NT2/D1 (cell line): ENCODE results near the gene ACADSB.

Experiments
- DNase-seq: peaks from one replicate; pipeline ENCODE4 v3.0.0-alpha.2; 2011; ENCODE audit warnings: low read depth, low spot score
- H3K27me3 ChIP-seq: 2 replicates; pipeline ENCODE4 v1.6.0; 2011; ENCODE audit warnings: mild to moderate bottlenecking; ENCODE audit not compliant: insufficient read length, insufficient read depth
- H3K36me3 ChIP-seq: 2 replicates; pipeline ENCODE4 v1.6.1; 2011; ENCODE audit warnings: mild to moderate bottlenecking, low read length, mixed read lengths; ENCODE audit not compliant: insufficient read depth, insufficient read length
- H3K4me1 ChIP-seq: 2 replicates; pipeline ENCODE4 v1.5.1; 2011; ENCODE audit not compliant: insufficient read depth, insufficient read length
- H3K4me3 ChIP-seq: 2 replicates; pipeline ENCODE4 v1.5.1; 2011; ENCODE audit warnings: low read depth; ENCODE audit not compliant: insufficient read length
- H3K9ac ChIP-seq: 2 replicates; pipeline ENCODE4 v1.6.0; 2011; ENCODE audit warnings: low read depth; ENCODE audit not compliant: insufficient read length
- H3K9me3 ChIP-seq: 2 replicates; pipeline ENCODE4 v1.5.1; 2011; ENCODE audit warnings: mild to moderate bottlenecking, low read length; ENCODE audit not compliant: insufficient read depth
- SUZ12 ChIP-seq: IDR thresholded peaks from 2 replicates; pipeline ENCODE4 v1.6.1; 2011; ENCODE audit not compliant: insufficient read length, insufficient read depth; ENCODE audit errors: extremely low read depth
- YY1 ChIP-seq: IDR thresholded peaks from 2 replicates; pipeline ENCODE4 v1.6.1; 2011; ENCODE audit not compliant: insufficient read length, insufficient read depth
- ZNF274 ChIP-seq: IDR thresholded peaks from 2 replicates; pipeline ENCODE4 v1.6.1; 2011; ENCODE audit warnings: mild to moderate bottlenecking, low read depth, low read length

Gene ACADSB

GRCh38 chr10:123042708-123043408 is 34.1 kb downstream of the ACADSB start:
- DNase-seq, result no peak
- no peak overlapping the region for H3K4me3 ChIP-seq
- no peaks in the 10 kb centered on the region for H3K4me1 ChIP-seq
- H3K36me3 ChIP-seq, result no peaks in the 10 kb centered on the region
- no peak overlapping the region for H3K9ac ChIP-seq
- no peaks in the 10 kb centered on the region for H3K27me3 ChIP-seq
- TF ChIP-seq ZNF274 (no peak), YY1 (no peak), SUZ12 (no peak)
- H3K9me3 ChIP-seq, result no peaks in the 10 kb centered on the region

- Histone ChIP-seq H3K27me3 (no peaks in the 10 kb centered on the region), H3K9me3 (no peaks in the 10 kb centered on the region), H3K4me3 (no peak overlapping the region), H3K36me3 (no peaks in the 10 kb centered on the region), H3K9ac (no peak overlapping the region), H3K4me1 (no peaks in the 10 kb centered on the region)
- DNase-seq, result peak; percentile 66
- TF ChIP-seq SUZ12 (no peak), YY1 (no peak), ZNF274 (no peak)
Observed at GRCh38 chr10:123043409-123043925, 34.7 kb downstream of the ACADSB start.

GRCh38 chr10:123044391-123044790 is 35.6 kb downstream of the ACADSB start:
- DNase-seq, result no peak

GRCh38 chr10:123045961-123046731 is 37.3 kb downstream of the ACADSB start:
- TF ChIP-seq SUZ12 (no peak), ZNF274 (no peak), YY1 (no peak)
- Histone ChIP-seq H3K9me3 (peaks cover 8% of the 10 kb centered on the region; the same call in 1 of the 2 replicates), H3K9ac (no peak overlapping the region), H3K36me3 (no peaks in the 10 kb centered on the region), H3K4me1 (no peaks in the 10 kb centered on the region), H3K4me3 (no peak overlapping the region), H3K27me3 (no peaks in the 10 kb centered on the region)
- no peak for DNase-seq

More at GRCh38 chr10:123044391-123044790, 35.6 kb downstream of the ACADSB start:
- Histone ChIP-seq H3K9me3 (peaks cover 3% of the 10 kb centered on the region; the same call in 1 of the 2 replicates), H3K27me3 (no peaks in the 10 kb centered on the region), H3K4me1 (no peaks in the 10 kb centered on the region), H3K36me3 (no peaks in the 10 kb centered on the region), H3K9ac (no peak overlapping the region), H3K4me3 (no peak overlapping the region)
- no peak for TF ChIP-seq SUZ12
- TF ChIP-seq YY1, result no peak
- TF ChIP-seq ZNF274, result no peak

GRCh38 chr10:123057968-123058367 is 49.2 kb downstream of the ACADSB start:
- Histone ChIP-seq H3K36me3 (no peaks in the 10 kb centered on the region), H3K27me3 (no peaks in the 10 kb centered on the region), H3K4me1 (no peaks in the 10 kb centered on the region), H3K4me3 (no peak overlapping the region), H3K9me3 (no peaks in the 10 kb centered on the region), H3K9ac (no peak overlapping the region)
- DNase-seq, result no peak
- TF ChIP-seq ZNF274, result no peak
- TF ChIP-seq SUZ12, result no peak
- no peak for TF ChIP-seq YY1

GRCh38 chr10:123061865-123062264 is 53.1 kb downstream of the ACADSB start:
- Histone ChIP-seq H3K36me3 (no peaks in the 10 kb centered on the region), H3K4me3 (no peak overlapping the region), H3K9ac (no peak overlapping the region), H3K9me3 (no peaks in the 10 kb centered on the region), H3K4me1 (no peaks in the 10 kb centered on the region), H3K27me3 (no peaks in the 10 kb centered on the region)
- no peak for DNase-seq
- TF ChIP-seq YY1, result no peak
- TF ChIP-seq ZNF274, result no peak
- no peak for TF ChIP-seq SUZ12

GRCh38 chr10:123062726-123063125 is 53.9 kb downstream of the ACADSB start:
- Histone ChIP-seq H3K4me1 (no peaks in the 10 kb centered on the region), H3K4me3 (no peak overlapping the region), H3K9ac (no peak overlapping the region), H3K27me3 (no peaks in the 10 kb centered on the region), H3K36me3 (no peaks in the 10 kb centered on the region), H3K9me3 (no peaks in the 10 kb centered on the region)
- no peak for TF ChIP-seq YY1
- no peak for TF ChIP-seq SUZ12
- TF ChIP-seq ZNF274, result no peak
- no peak for DNase-seq
